T-helper 1 cell treated with Interleukin-12 subunit alpha and Interleukin-12 subunit beta and Interleukin-4 antibody, amounts not matched to agents 30 μg/mL and 1 μg/mL, for 36 hours (primary cell): ENCODE results near the gene RXRB.
A peak's percentile ranks its signal among the peaks of the same experiment; 100 is the strongest.
"Not testable (repeated sequence)": the region's sequence is repeated elsewhere in the genome, so short reads cannot be mapped to it uniquely, and the experiment has no call there.

ENCODE experiments used
- H3K27ac Mint-ChIP-seq: one replicate; pipeline ENCODE4 v1.8.0; 2021; ENCODE audit warnings: mild to moderate bottlenecking, mixed read lengths
- H3K27me3 Mint-ChIP-seq: one replicate; pipeline ENCODE4 v1.8.0; 2021; ENCODE audit warnings: low read depth, mixed read lengths
- H3K36me3 Mint-ChIP-seq: one replicate; pipeline ENCODE4 v1.8.0; 2021; ENCODE audit warnings: low read depth, mixed read lengths
- H3K4me1 Mint-ChIP-seq: one replicate; pipeline ENCODE4 v1.8.0; 2021; ENCODE audit warnings: low read depth, mixed read lengths
- H3K4me3 Mint-ChIP-seq: one replicate; pipeline ENCODE4 v1.8.0; 2021; ENCODE audit warnings: mild to moderate bottlenecking, moderate library complexity, mixed read lengths
- H3K9me3 Mint-ChIP-seq: one replicate; pipeline ENCODE4 v1.8.0; 2021; ENCODE audit warnings: mixed read lengths

RXRB gene

DNA sequence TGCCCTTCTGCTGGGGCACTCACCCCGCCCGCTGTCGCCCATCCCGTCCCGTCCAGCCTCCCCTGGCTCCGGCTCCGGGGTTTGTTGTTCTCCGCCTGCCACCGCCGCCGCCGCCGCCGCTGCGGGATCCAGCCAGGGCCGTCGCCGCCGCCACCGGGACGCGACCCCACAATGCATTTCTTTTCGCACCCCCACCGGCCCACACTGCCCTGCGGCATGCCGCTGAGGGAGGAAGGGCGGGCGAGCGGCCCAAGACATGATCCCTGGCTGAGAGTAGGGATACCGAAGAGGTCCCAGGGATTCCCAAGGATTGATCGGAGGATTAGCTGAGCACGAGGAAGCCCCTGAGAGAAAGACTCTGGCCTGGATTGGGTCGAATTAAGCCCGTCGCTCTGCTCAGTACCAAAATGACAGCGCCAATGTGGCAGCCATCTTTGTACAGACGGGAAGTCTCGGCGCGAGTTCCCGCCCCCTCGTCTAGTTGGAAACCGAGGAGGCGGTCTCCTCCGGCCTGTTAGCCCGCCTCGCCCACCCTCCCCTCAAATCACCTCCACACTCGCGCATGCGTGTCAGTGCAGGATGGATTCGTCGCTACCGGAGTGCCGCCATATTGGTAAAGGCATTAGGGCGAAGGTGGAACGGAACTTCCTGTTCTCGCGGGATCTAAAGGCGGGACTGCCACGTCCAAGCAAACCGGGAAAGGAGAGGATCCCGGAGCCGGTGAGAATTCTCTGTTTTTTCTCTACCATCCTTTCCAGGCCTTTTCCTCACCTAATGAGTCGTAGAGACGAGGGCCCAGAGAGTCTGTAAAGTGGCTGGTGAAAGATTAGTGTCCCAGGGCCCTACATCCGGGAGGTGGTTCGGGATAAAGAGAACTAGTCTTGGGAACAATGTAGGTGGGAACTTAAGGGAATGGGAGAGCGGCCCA is at the start of gene RXRB, which contains the start of gene SLC39A7:
Gene RXRB, minus strand, starts transcription at position 447 of the 928 bp plus-strand sequence. Its CDS starts 189 bp downstream, at position 258.
Gene SLC39A7, plus strand, starts transcription at position 649 of the 928 bp plus-strand sequence. CDS start 379 bp downstream, outside the sequence.
- Mint-ChIP-seq H3K9me3 (no peaks in the 10 kb centered on the region), H3K4me1 (peaks cover 64% of the 10 kb centered on the region), H3K27ac (peak within 1 kb of the TSS; percentile 99), H3K4me3 (peak within 1 kb of the TSS; percentile 99), H3K36me3 (peaks cover 47% of the 10 kb centered on the region), H3K27me3 (no peaks in the 10 kb centered on the region)

DNA sequence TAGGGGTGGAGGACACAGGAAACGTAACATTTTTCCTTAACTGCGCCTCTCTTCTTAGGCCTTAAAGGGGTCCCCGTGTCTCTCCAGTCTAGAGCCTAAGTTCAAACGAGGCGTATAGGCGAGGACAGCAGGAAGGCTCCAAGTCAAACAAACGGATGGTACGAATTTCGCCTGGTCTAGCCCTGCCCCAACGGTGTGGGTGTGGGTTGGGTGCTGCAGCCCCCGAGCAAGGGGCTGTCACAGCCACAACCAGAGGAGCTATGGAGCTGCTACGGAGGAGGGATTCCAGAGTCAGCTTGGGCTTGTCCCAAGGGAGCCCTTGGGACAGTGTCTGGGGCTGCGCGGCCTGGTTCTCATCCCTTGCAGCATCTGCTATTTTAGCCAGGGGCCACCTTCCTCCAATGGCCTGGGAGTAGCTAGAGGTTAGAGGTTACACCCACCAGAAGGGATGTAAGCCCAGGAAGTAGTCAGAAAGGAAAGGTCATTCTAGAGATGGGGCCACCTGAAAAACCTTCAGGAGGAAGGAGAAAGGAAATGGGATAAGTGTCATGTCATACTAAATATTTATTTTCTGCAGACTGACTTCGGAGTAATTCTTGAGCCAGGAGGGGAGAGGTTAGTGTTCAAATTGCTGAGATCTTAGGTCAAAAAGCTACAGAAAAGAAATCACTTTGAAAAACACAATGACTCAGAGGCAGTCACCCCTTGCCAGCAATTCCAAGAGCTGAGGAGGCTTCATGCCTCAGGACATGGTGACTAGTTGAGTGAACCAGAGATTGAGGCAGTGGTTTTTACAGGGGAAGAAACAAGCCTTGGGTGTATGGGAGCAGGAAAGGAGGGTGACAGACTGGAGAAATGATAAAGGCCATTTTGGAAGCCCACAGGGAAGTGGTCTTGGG is 49.5 kb upstream of the RXRB start:
- H3K4me3 Mint-ChIP-seq: peak overlapping the region; percentile 91
- H3K27ac Mint-ChIP-seq: peak overlapping the region; percentile 94
- peaks cover 4% of the 10 kb centered on the region for H3K27me3 Mint-ChIP-seq
- H3K4me1 Mint-ChIP-seq: peaks cover 28% of the 10 kb centered on the region
- H3K9me3 Mint-ChIP-seq: no peaks in the 10 kb centered on the region
- H3K36me3 Mint-ChIP-seq: peaks cover 26% of the 10 kb centered on the region

DNA sequence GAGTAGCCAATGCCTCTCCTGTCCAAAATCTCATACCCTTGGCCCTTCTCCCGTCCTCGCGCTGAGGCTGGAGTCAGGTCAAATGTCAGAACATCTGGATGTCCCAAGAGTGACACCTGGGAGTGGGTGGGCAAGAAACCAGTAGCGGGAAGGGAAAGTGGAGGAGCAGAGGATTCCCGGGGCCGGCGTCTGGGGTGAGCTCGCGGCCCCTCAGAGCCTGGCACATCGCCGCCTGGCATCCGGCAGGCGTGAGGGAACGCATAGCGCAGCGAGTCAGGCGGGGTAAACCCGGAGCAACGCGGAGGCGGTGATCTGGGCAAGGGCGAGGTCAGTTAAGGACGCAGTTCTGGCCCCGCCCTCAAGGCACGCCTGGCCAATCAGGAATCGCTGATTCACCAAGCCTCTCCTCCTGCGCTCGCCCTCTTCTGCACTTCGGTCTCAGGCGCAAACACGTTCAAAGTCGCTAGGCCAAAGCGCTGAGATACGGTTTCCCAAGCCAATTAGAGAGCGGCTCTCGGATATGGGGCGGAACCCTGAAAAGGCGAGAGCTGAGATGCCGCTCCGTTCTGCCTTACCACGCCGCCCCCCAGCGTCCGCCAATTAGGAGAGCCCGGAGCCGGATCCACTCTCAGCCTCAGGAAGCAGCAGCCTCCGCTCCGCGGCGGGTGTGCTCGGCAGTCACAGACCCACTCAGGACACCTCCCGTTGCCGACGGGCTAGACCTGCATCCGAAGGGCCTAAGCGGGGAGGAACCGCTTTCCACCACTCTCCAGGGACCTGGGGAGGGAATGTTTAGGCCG is 48.7 kb upstream of the RXRB start:
- Mint-ChIP-seq H3K27ac (peak overlapping the region; percentile 94), H3K4me3 (peak overlapping the region; percentile 91), H3K9me3 (no peaks in the 10 kb centered on the region), H3K36me3 (peaks cover 24% of the 10 kb centered on the region), H3K27me3 (peaks cover 4% of the 10 kb centered on the region), H3K4me1 (peaks cover 28% of the 10 kb centered on the region)

DNA sequence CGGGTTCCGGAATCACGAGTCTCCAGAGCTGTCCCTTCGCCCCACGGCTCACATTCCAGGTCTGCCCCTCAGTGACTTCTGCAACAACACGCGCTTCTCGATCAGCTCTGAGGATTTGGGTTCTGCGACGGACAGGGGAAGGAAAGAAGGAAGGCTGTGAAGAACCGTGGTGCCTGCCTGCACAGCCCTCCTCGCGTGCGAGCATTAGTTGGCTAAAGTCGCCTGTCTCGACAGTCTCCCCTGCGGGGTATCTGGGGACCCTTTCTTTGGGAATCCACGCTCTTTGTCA is 48.1 kb upstream of the RXRB start:
- H3K9me3 Mint-ChIP-seq: no peaks in the 10 kb centered on the region
- peaks cover 4% of the 10 kb centered on the region for H3K27me3 Mint-ChIP-seq
- peaks cover 28% of the 10 kb centered on the region for H3K4me1 Mint-ChIP-seq
- H3K27ac Mint-ChIP-seq: peak overlapping the region; percentile 94
- H3K4me3 Mint-ChIP-seq: peak overlapping the region; percentile 91
- peaks cover 24% of the 10 kb centered on the region for H3K36me3 Mint-ChIP-seq

DNA sequence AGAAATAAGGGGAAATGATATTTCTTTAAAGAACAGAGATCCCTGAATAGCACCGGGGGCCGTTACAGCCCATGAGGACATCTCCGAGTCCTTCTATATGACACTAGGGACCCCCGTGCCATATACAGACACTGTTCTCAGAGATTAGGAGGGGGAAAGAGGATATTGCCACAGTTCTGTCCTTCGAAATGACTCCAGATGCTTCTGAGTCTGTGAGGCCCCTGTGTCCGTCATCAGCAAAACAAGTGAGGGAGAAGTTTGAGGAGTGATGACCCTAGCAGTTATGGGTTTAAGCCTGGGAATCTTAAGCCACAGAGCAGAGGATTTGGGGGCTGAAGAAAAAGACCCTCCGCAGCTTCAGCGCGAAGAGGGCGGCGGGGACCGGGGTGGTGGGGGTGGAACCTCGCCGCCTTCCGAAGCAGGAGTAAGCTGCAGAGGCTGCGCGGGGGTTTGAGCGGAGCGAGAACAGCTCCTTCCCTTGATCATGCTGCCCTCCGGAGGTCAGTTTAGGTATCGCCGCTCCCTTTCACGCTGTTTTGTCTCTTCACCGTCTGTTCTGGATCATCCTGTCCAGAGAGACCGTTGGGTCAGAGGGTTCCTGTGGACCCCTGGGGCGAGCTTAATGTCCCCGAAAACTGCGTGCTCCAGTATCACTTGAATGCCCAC is 47.6 kb upstream of the RXRB start:
- H3K27ac Mint-ChIP-seq: peak overlapping the region; percentile 94
- peaks cover 8% of the 10 kb centered on the region for H3K27me3 Mint-ChIP-seq
- peak overlapping the region; percentile 91 for H3K4me3 Mint-ChIP-seq

DNA sequence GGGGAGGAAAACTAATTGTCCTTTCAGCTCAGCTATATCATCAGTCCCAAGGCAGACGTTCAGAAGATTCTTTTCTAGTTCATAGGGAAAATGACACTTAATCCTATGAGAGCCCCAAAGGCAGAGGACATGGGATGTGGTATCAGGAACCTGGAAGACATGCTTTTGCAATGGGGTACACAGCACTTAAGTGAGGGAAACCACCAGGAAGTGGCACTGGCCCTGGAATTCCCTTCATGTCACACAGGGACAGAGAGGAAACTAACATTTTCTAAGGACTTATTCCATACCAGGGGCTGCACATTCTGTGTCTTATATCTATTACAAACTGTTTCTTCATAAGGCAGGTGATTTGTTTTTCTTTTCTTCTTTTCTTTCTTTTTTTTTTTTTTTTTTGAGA is 43.0 kb upstream of the RXRB start:
- Mint-ChIP-seq H3K27me3 (peaks cover 22% of the 10 kb centered on the region), H3K27ac (no peak overlapping the region), H3K4me3 (no peak overlapping the region), H3K4me1 (peaks cover 9% of the 10 kb centered on the region), H3K9me3 (no peaks in the 10 kb centered on the region), H3K36me3 (no peaks in the 10 kb centered on the region)

More for the DNA sequence above, 47.6 kb upstream of the RXRB start:
- H3K4me1 Mint-ChIP-seq: peaks cover 28% of the 10 kb centered on the region
- no peaks in the 10 kb centered on the region for H3K9me3 Mint-ChIP-seq
- peaks cover 24% of the 10 kb centered on the region for H3K36me3 Mint-ChIP-seq

DNA sequence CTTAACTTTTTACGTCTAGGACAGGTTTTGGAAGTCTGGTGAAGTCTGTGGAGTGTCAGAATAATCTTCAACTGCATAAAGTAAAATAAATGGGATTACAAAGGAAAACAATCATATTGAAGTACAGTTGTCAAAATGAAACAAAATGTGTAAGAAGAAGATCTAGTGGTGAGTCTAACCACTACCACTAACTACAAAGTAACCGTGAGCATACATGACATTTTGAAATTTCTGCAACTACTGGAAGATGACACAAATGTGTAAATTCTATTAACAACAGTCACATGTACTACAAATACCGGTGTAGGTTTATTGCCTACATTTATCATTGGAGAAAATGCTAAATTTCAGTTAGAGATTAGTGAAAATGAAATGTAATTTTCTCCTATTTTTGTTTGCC is 41.5 kb upstream of the RXRB start:
- Mint-ChIP-seq H3K27ac (no peak overlapping the region), H3K27me3 (peaks cover 30% of the 10 kb centered on the region), H3K4me1 (peaks cover 7% of the 10 kb centered on the region)

DNA sequence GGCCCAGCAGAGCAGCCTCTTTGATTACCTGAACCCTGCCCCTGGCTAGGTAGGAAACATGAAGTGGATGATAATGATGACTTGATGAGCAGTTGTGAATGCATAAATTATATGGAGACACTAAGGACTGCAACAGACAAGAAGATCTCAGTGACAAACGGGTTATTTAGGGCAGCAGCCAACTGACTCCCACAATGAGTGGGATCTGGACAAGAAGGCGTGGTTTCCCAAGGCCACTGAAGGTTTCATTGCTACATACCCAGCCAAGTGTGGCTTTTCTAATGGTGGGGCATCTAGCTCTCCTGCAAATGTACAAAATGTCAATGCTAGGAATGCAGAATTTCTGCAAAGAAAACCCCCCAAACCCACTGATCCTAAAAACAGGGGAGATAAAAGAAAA is 37.3 kb upstream of the RXRB start:
- Mint-ChIP-seq H3K27ac (no peak overlapping the region), H3K9me3 (no peaks in the 10 kb centered on the region), H3K27me3 (peaks cover 42% of the 10 kb centered on the region)

More for the DNA sequence above, 41.5 kb upstream of the RXRB start:
- Mint-ChIP-seq H3K4me3 (no peak overlapping the region), H3K9me3 (no peaks in the 10 kb centered on the region), H3K36me3 (no peaks in the 10 kb centered on the region)

DNA sequence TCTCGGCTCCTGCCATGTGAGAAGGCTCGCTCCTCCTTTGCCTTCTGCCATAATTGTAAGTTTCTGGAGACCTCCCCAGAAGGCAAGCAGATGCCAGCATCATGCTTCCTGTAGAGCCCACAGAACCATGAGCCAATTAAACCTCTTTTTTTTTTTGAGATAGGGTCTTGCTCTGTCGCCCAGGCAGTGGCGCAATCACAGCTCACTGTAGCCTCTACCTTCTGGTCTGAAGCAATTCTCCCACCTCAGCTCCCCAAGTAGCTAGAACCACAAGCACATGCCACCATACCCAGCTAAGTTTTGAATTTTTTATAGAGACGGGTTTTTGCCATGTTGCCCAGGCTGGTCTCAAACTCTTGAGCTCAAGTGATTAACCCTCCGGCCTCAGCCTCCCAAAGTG is 36.4 kb upstream of the RXRB start:
- peaks cover 2% of the 10 kb centered on the region for H3K4me1 Mint-ChIP-seq
- H3K9me3 Mint-ChIP-seq: no peaks in the 10 kb centered on the region
- H3K4me3 Mint-ChIP-seq: no peak overlapping the region
- H3K27ac Mint-ChIP-seq: no peak overlapping the region
- H3K27me3 Mint-ChIP-seq: peaks cover 41% of the 10 kb centered on the region
- no peaks in the 10 kb centered on the region for H3K36me3 Mint-ChIP-seq

More for the DNA sequence above, 37.3 kb upstream of the RXRB start:
- H3K4me3 Mint-ChIP-seq: no peak overlapping the region
- H3K4me1 Mint-ChIP-seq: peaks cover 7% of the 10 kb centered on the region
- no peaks in the 10 kb centered on the region for H3K36me3 Mint-ChIP-seq

DNA sequence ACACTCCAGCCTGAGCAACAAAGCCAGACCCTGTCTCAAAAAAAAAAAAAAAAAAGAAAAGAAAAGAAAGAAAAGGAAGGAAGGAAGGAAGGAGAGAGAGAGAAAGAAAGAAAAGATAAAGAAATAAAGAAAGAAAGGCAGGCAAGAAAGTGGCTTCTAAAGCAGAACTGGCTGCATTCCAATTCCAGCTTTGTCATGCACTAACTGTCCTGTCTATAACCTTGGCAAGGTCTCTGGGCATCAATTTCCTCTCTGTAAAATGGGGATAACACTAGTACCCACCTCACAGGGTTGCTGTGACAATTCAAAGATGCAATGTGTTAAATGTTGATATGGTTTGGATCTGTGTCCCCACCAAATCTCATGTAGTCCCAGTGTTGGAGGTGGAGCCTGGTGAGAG is 35.9 kb upstream of the RXRB start:
- no peaks in the 10 kb centered on the region for H3K36me3 Mint-ChIP-seq

DNA sequence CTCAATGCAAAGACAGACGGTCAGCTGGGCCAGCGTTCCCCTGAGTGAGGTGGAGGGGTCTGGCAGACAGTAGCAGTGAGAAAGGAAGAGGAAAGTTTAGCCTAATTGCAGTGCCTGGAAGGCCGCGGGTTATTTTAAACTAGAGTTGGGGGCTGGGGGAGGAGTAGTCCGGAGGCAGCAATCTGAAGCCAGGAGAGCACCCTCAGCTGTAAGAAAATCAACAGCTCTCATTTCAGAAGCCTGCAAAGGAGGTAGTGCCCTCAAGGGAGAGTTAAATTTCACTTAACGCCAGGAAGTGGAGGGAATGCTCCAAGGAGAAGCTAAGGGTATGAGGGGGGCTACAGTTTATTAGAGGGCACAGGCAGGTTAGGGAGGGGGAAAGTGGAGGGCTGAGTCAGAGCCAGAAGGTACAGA is 34.8 kb upstream of the RXRB start:
- Mint-ChIP-seq H3K27me3 (peaks cover 44% of the 10 kb centered on the region), H3K36me3 (no peaks in the 10 kb centered on the region), H3K4me3 (no peak overlapping the region), H3K27ac (no peak overlapping the region), H3K4me1 (no peaks in the 10 kb centered on the region), H3K9me3 (no peaks in the 10 kb centered on the region)

More for the DNA sequence above, 35.9 kb upstream of the RXRB start:
- H3K9me3 Mint-ChIP-seq: no peaks in the 10 kb centered on the region
- no peaks in the 10 kb centered on the region for H3K4me1 Mint-ChIP-seq
- H3K27me3 Mint-ChIP-seq: peaks cover 42% of the 10 kb centered on the region
- H3K27ac Mint-ChIP-seq: no peak overlapping the region
- no peak overlapping the region for H3K4me3 Mint-ChIP-seq

DNA sequence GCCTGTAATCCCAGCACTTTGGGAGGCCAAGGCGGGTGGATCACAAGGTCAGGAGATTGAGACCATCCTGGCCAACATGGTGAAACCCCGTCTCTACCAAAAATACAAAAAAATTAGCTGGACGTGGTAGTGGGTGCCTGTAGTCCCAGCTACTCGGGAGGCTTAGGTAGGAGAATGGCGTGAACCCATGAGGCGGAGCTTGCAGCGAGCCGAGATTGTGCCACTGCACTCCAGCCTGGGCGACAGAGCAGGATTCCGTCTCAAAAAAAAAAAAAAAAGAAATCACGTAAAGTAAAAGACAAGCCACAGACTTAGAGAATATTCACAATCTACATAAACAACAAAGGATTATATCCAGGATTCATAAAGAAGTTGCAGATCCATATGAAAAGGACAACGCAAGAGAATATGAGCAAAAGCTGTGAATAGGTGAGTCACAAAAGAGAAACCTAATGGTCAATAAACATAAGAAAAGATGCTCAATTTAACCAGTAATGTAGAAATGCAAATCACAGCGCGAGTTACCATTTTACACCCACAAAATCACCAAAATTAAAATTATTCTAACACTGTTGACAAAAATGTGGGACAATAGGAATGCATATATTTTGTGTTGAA is 26.1 kb upstream of the RXRB start:
- H3K4me3 Mint-ChIP-seq: not testable (repeated sequence)

DNA sequence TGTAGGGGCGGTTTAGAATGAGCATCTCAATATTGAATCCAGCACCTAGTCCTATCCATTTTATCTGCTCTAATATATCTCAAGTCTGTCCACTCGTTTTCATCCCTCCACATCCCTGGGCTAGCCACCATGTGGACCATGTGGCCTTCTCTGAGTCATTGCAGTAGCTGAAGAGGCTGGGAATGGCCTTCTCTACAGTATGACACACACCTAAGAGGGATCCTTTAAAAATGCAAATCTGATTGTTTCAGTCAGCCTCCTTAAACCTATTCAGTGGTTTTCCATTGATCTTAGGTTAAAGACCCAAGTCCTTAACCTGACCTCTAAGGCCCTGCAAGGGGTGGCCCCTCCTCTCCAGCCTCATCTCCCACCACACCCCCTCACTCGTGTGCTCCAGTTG is 17.2 kb upstream of the RXRB start:
- H3K27me3 Mint-ChIP-seq: peaks cover 63% of the 10 kb centered on the region
- no peak overlapping the region for H3K27ac Mint-ChIP-seq
- peaks cover 5% of the 10 kb centered on the region for H3K36me3 Mint-ChIP-seq
- H3K4me3 Mint-ChIP-seq: no peak overlapping the region
- H3K4me1 Mint-ChIP-seq: peaks cover 11% of the 10 kb centered on the region
- H3K9me3 Mint-ChIP-seq: no peaks in the 10 kb centered on the region

More for the DNA sequence above, 26.1 kb upstream of the RXRB start:
- not testable (repeated sequence) for H3K36me3 Mint-ChIP-seq, H3K4me1 Mint-ChIP-seq, H3K27ac Mint-ChIP-seq, H3K9me3 Mint-ChIP-seq
- H3K27me3 Mint-ChIP-seq: peaks cover 70% of the 10 kb centered on the region
